ENCODE results near the gene CAV3. TPM values are rescaled to one million over a fixed set of nuclear protein-coding genes. Genes with fewer than 3 reads are reported as not detected.

The CAV3 gene
- total RNA-seq, 1 experiment from 2014 or later: not detected

- TF ChIP-seq ZNF274 (IDR thresholded peaks at IDR 0.05; ENCODE audit: low read depth, low read length): no peak
These were observed 10.3 kb downstream of the CAV3 start (continued) for GRCh38 chr3:8743911-8744310.

- POLR2A ChIA-PET: no interaction called here
- DNase-seq (ENCODE audit: low read depth, low spot score): no peak
- H3K9me3 ChIP-seq (ENCODE audit: control insufficient read depth in 1 of 2, insufficient read depth in 1 of 2, low read depth in 1 of 2, low read length in 2 of 2): no peaks in the 10 kb centered on the region
- TF ChIP-seq ZFX (IDR thresholded peaks at IDR 0.05) (no peak), FOSL1 (IDR thresholded peaks at IDR 0.05; ENCODE audit: low read depth) (no peak), RAD21 (IDR thresholded peaks at IDR 0.05; ENCODE audit: low read depth) (no peak), POLR2A (IDR thresholded peaks at IDR 0.05; ENCODE audit: borderline replicate concordance, extremely low read depth, insufficient read depth, insufficient read length) (no peak), SP1 (IDR thresholded peaks at IDR 0.05; ENCODE audit: low read depth) (no peak), CEBPB (IDR thresholded peaks at IDR 0.05; ENCODE audit: low read depth) (no peak), POLR2AphosphoS5 (IDR thresholded peaks at IDR 0.05; ENCODE audit: low read depth, low read length) (no peak), CBX3 (IDR thresholded peaks at IDR 0.05; ENCODE audit: low read depth) (no peak), EGR1 (IDR thresholded peaks at IDR 0.05; ENCODE audit: low read depth) (no peak), EZH2phosphoT487 (IDR thresholded peaks at IDR 0.05; ENCODE audit: borderline replicate concordance) (no peak)
- H3K4me1 ChIP-seq (ENCODE audit: control insufficient read depth in 1 of 2, insufficient read depth in 2 of 2, low read length in 2 of 2): peaks cover 24 to 29% of the 10 kb centered on the region in 2 experiments
- no peaks in the 10 kb centered on the region for H3K27me3 ChIP-seq (ENCODE audit: insufficient read depth, low read length)
- no peak overlapping the region for H3K27ac ChIP-seq (ENCODE audit: low read depth, low read length)
- intact Hi-C loops (cut with micrococcal nuclease): no loop called here
- H3K9me2 ChIP-seq (ENCODE audit: insufficient read depth): no peaks in the 10 kb centered on the region
- no peak overlapping the region for H3K4me3 ChIP-seq (replicated peaks in 1 of 2; ENCODE audit: low read depth in 1 of 2, low read length in 2 of 2)
- no peak overlapping the region for H3K4me2 ChIP-seq (ENCODE audit: low read length)
- CTCF ChIA-PET: no interaction called here
- no peaks in the 10 kb centered on the region for H4K20me1 ChIP-seq (ENCODE audit: insufficient read depth)
- no peaks in the 10 kb centered on the region for H3K79me2 ChIP-seq (ENCODE audit: insufficient read depth, low read length)
- no peak for ATAC-seq
- BruUV-seq (replicated peaks): no TSS peak
- no peaks in the 10 kb centered on the region for H3K36me3 ChIP-seq (ENCODE audit: control insufficient read depth in 1 of 2, insufficient read depth in 2 of 2, low read length in 2 of 2)
- H2AFZ ChIP-seq (ENCODE audit: low read depth, low read length, poor library complexity, severe bottlenecking): no peak overlapping the region
- H3K9ac ChIP-seq (ENCODE audit: low read length): no peak overlapping the region
- RAD21 ChIA-PET (ENCODE audit: low non-redundant PET in 1 of 2, low total read pairs in 2 of 2, uncharacterized antibody in 2 of 2, unreplicated experiment in 2 of 2): no interaction called here
These were observed 12.2 kb downstream of the CAV3 start for GRCh38 chr3:8745619-8746370.
